GM23248 (cell line): ENCODE data around the gene JRKL. TPM values are rescaled to one million over a fixed set of nuclear protein-coding genes. Genes with fewer than 3 reads are reported as not detected.

Experiments used
- DNase-seq: peaks from one replicate; pipeline ENCODE4 v3.0.0-alpha.2; 2015
- H2AFZ ChIP-seq: fragments of 200-600 bp; sonication (generic); 2 replicates; pipeline ENCODE4 v1.6.1; 2016; ENCODE audit warnings: antibody characterized with exemption
- H3F3A ChIP-seq: fragments of 200-600 bp; sonication (generic); 2 replicates; pipeline ENCODE4 v1.6.1; 2016; ENCODE audit warnings: mild to moderate bottlenecking, antibody characterized with exemption, mixed run types; ENCODE audit not compliant: insufficient read depth
- H3K27ac ChIP-seq: fragments of 200-600 bp; sonication (generic); 2 replicates; pipeline ENCODE4 v1.5.1; 2016; ENCODE audit warnings: mild to moderate bottlenecking
- H3K27me3 ChIP-seq: fragments of 200-600 bp; sonication (generic); replicated peaks from 2 replicates; pipeline ENCODE4 v1.6.1; 2016; ENCODE audit warnings: mild to moderate bottlenecking; ENCODE audit not compliant: insufficient read depth
- H3K36me3 ChIP-seq: fragments of 200-600 bp; sonication (generic); 2 replicates; pipeline ENCODE4 v1.6.1; 2016; ENCODE audit warnings: low read depth, mild to moderate bottlenecking
- H3K4me1 ChIP-seq: fragments of 200-600 bp; sonication (generic); 2 replicates; pipeline ENCODE4 v1.6.1; 2016; ENCODE audit warnings: mild to moderate bottlenecking; ENCODE audit not compliant: insufficient read depth
- H3K4me2 ChIP-seq: fragments of 200-600 bp; sonication (generic); one replicate; pipeline ENCODE4 v1.6.1; 2016; ENCODE audit warnings: mild to moderate bottlenecking; ENCODE audit not compliant: unreplicated experiment
- H3K4me3 ChIP-seq: fragments of 200-600 bp; sonication (generic); 2 replicates; pipeline ENCODE4 v1.5.1; 2016; ENCODE audit warnings: mild to moderate bottlenecking
- H3K79me2 ChIP-seq: fragments of 200-600 bp; sonication (generic); 2 replicates; pipeline ENCODE4 v1.6.1; 2016; ENCODE audit warnings: mild to moderate bottlenecking; ENCODE audit not compliant: insufficient read depth
- H3K9ac ChIP-seq: fragments of 200-600 bp; sonication (generic); 2 replicates; pipeline ENCODE4 v1.6.1; 2016; ENCODE audit warnings: mild to moderate bottlenecking
- H3K9me2 ChIP-seq: fragments of 200-600 bp; sonication (generic); 2 replicates; pipeline ENCODE4 v1.6.1; 2016; ENCODE audit warnings: mixed run types, mild to moderate bottlenecking, moderate library complexity; ENCODE audit not compliant: insufficient read depth
- H3K9me3 ChIP-seq: fragments of 200-600 bp; sonication (generic); one replicate; pipeline ENCODE4 v1.6.1; 2017; ENCODE audit warnings: low read depth
- H4K20me1 ChIP-seq: fragments of 200-600 bp; sonication (generic); 2 replicates; pipeline ENCODE4 v1.6.0; 2016; ENCODE audit not compliant: insufficient read depth
- EZH2 ChIP-seq: fragments of 200-600 bp; sonication (generic); IDR thresholded peaks from 2 replicates; pipeline ENCODE4 v1.6.1; 2018; ENCODE audit warnings: antibody characterized with exemption, mild to moderate bottlenecking; ENCODE audit not compliant: insufficient read depth, poor library complexity, severe bottlenecking
- EZH2phosphoT487 ChIP-seq: fragments of 200-600 bp; sonication (generic); IDR thresholded peaks from 2 replicates; pipeline ENCODE4 v1.6.1; 2018; ENCODE audit warnings: antibody characterized with exemption, moderate library complexity, mild to moderate bottlenecking, low read depth; ENCODE audit not compliant: insufficient read depth
- WGBS, 2 experiments: methylation state at CpG; one replicate each; pipeline ENCODE4 v1.1.6; 2015 to 2017; ENCODE audit warnings: low lambda C conversion rate in 2 of 2, low coverage in 1 of 2; ENCODE audit errors: missing lambda C conversion rate in 2 of 2; 5-methylcytosine and 5-hydroxymethylcytosine counted together
- in situ Hi-C: fragments of 300-500 bp; cut with MboI; formaldehyde crosslinking; loops from 2 replicates; pipeline ENCODE4 v1.15.0; 2020
- polyA plus RNA-seq: library from polyadenylated mRNA; unstranded; fragments of >200 nt; fragmentation: Nextera tagmentation; extraction: Ambion mirVana; gene quantifications from 2 replicates; pipeline ENCODE4 v1.2.1, GENCODE V29; 2016
- total RNA-seq: library from RNA; depleted of rRNA; stranded (reverse); fragments of >200 nt; shearing (Covaris generic); gene quantifications from 2 replicates; pipeline ENCODE4 v1.2.3, GENCODE V29; 2014

JRKL gene
- total and polyA plus RNA-seq, 2 experiments from 2014 or later = 9.4 to 11.2 TPM

DNA sequence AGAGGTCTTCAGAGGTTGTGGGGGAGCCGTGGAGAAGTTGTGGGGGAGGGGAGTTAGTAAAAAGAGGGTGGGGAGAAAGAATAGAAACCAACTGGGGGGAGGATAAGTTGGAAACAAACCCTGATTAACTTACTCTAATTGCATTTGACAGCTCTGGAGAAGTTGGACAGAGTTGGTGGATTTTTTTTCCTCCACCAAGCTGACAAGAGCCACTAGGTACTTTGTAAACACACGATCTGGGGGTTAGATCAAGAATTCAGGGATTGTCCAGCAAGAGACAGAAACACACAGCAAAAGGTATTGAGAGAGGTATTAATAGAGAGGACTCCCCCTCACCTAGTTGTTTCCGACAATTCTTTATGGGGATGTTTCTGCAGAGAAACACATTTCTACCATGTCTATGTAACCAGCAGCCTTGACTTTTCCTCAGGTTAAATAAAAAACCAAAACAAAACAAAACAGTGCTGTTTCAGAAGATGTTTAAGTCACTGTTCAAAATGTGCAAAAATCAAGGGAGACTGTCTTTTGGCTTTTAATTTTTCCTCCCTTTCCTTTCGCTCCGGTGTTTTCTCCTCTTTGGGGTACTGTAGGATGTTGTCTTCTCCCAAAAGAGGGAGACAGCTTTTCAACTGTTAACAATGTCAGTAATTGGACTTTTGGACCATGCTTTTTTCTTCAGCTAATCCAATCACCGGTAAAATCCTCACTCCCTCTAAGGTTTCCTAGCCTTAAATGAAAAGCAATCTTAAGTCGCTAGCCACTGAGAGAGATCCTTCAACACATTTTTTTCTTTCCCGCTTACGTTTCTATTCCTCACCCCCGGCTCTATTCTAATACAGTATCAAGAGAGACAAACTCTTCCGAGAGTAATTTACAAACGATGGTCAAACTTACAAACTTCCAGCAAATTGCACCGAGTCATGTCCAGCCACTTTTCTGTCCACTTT, 47.5 kb upstream of the JRKL start:
- H4K20me1 ChIP-seq = no peaks in the 10 kb centered on the region; the same call in 1 of the 2 replicates
- H3K4me2 ChIP-seq = peak overlapping the region; percentile 97
- in situ Hi-C loops = loop anchor here (10.0 kb wide), 1 partner anchor 287 kb away; no protein-coding TSS in a partner anchor
- WGBS, 2 experiments = 1 to 3% methylated on average over 13 of the region's 13 CpGs
- H3K27me3 ChIP-seq = no peaks in the 10 kb centered on the region
- peaks cover 57% of the 10 kb centered on the region for H3K79me2 ChIP-seq
- peak; percentile 62 for DNase-seq
- H3K9me2 ChIP-seq = no peaks in the 10 kb centered on the region
- no peaks in the 10 kb centered on the region for H3K36me3 ChIP-seq
- no peaks in the 10 kb centered on the region for H3K9me3 ChIP-seq
- peak overlapping the region; percentile 100 for H3K4me3 ChIP-seq
- peaks cover 46% of the 10 kb centered on the region for H3F3A ChIP-seq
- H2AFZ ChIP-seq = peak overlapping the region; percentile 81
- peaks cover 34% of the 10 kb centered on the region for H3K4me1 ChIP-seq
- no peak for TF ChIP-seq EZH2phosphoT487
- TF ChIP-seq EZH2 = no peak
- H3K9ac ChIP-seq = peak overlapping the region; percentile 95
- H3K27ac ChIP-seq = peak overlapping the region; percentile 80

DNA sequence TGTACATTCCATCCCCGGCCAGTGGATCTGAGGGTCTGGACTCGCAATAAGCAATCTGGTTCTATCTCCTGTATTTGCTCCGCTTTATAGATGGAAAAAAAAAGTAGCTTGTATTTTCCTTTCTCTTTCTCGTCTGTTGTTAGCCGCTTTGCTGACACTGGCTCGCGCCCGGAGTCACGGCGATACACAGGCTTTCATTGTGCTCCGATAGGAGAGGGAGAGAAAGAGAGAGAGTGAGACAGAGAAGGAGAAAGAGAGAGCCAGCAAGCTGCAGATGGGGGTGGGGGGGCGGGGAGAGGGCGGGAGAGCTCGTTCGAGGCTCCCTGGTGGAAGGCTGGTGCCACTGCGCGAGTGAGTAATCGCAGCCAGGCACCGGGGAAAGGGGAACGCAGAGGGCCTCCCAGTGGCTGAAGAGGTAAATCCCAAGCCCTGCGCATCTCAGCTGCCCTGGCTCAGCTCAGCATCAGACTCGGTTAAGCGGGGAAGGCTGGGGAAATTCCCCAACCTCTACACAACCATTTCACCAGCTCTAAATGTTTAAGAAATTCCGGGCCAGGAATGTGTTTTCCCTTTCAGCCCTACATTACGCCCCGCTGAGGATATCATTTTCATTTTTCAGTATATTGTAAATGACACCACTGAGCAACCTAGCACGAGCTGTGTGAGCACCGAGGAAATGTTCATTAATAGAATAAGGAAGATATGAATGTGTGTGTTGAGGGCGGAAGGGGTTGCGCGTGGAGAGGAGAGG, 46.7 kb upstream of the JRKL start, which contains the start of gene MAML2:
TSS of gene MAML2 (minus strand) at position 235 of the 751 bp plus-strand sequence. CDS start 1,300 bp downstream, outside the sequence.
- peak; percentile 98 for DNase-seq
- Histone ChIP-seq H3K27ac (peak within 1 kb of the TSS; percentile 80), H4K20me1 (no peaks in the 10 kb centered on the region), H3K79me2 (peaks cover 49% of the 10 kb centered on the region), H3K4me3 (peak within 1 kb of the TSS; percentile 100), H3K9me2 (no peaks in the 10 kb centered on the region), H3K9me3 (no peaks in the 10 kb centered on the region), H3K4me1 (peaks cover 26% of the 10 kb centered on the region), H3K9ac (peak within 1 kb of the TSS; percentile 95), H3F3A (peaks cover 40% of the 10 kb centered on the region), H3K36me3 (no peaks in the 10 kb centered on the region), H3K27me3 (no peaks in the 10 kb centered on the region), H2AFZ (peak within 1 kb of the TSS; percentile 81), H3K4me2 (peak within 1 kb of the TSS; percentile 97)
- TF ChIP-seq EZH2 (no peak), EZH2phosphoT487 (no peak)
- 14 to 20% methylated on average over 22 to 31 of the region's 31 CpGs for WGBS, 2 experiments
- in situ Hi-C loops = loop anchor here (10.0 kb wide), 1 partner anchor 288 kb away; no protein-coding TSS in a partner anchor

DNA sequence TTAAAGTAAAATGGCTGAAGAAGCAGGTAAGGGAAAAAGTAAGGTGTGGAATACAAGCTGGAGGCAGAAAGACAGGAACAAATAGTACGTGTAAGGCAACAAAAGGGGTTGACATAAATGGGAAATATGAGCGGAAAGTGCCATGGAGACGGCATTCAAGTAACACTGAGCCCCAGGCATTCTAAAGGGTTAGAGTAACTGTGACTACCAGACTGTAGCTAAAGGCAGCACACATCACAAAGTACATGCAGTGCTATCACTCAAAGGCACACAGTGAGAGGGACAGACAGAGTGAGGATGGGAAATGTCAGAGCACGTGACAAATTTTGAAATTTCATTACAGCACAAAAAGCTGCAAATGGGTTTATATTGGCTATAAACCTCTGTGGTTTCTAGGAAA, 33.0 kb upstream of the JRKL start:
- H3K79me2 ChIP-seq = no peaks in the 10 kb centered on the region
- in situ Hi-C loops = loop anchor here (10.0 kb wide), 1 partner anchor 512 kb away; no protein-coding TSS in a partner anchor
- H4K20me1 ChIP-seq = no peaks in the 10 kb centered on the region
- no peak overlapping the region for H3K27ac ChIP-seq
- no peak for TF ChIP-seq EZH2
- no peak for TF ChIP-seq EZH2phosphoT487
- no peak overlapping the region for H3K4me2 ChIP-seq
- H3K9me3 ChIP-seq = no peaks in the 10 kb centered on the region
- H3K27me3 ChIP-seq = no peaks in the 10 kb centered on the region
- DNase-seq = no peak
- no peak overlapping the region for H3K9ac ChIP-seq
- H3F3A ChIP-seq = no peaks in the 10 kb centered on the region
- H3K4me3 ChIP-seq = no peak overlapping the region
- H3K4me1 ChIP-seq = peaks cover 4% of the 10 kb centered on the region
- no peaks in the 10 kb centered on the region for H3K9me2 ChIP-seq
- 96 to 99% methylated on average over 4 of the region's 4 CpGs for WGBS, 2 experiments
- H2AFZ ChIP-seq = no peak overlapping the region
- peaks cover 49% of the 10 kb centered on the region for H3K36me3 ChIP-seq

DNA sequence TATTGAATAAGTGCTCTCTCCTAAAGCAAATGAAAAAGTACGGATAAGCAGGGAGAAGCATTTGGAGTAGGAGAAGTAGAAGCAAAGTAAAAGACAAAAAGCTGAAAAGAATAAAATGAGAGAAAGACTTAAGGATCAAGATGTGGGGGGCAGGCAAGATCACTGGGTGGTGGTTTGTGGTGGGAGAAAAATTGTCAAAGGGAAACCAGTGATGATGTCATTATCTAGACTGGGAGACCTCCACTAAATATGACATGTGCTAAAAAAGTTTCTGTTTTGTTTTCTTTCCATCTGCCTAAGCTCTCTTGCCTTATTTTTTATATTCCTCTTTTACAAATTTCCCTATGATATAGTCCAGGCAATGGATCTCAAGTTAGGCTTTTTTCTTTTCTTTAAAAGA, 32.0 kb upstream of the JRKL start:
- no peaks in the 10 kb centered on the region for H3K79me2 ChIP-seq
- no peaks in the 10 kb centered on the region for H3K9me2 ChIP-seq
- WGBS, 2 experiments = 92 to 100% methylated on average over 1 of the region's 1 CpG
- no peak for DNase-seq
- no peak overlapping the region for H2AFZ ChIP-seq
- in situ Hi-C loops = loop anchor here (10.0 kb wide), 1 partner anchor 513 kb away; no protein-coding TSS in a partner anchor
- H3K4me1 ChIP-seq = peaks cover 9% of the 10 kb centered on the region
- no peak overlapping the region for H3K27ac ChIP-seq
- no peak overlapping the region for H3K9ac ChIP-seq
- no peak overlapping the region for H3K4me3 ChIP-seq
- H3K27me3 ChIP-seq = no peaks in the 10 kb centered on the region
- H3F3A ChIP-seq = no peaks in the 10 kb centered on the region
- no peaks in the 10 kb centered on the region for H4K20me1 ChIP-seq
- H3K9me3 ChIP-seq = no peaks in the 10 kb centered on the region
- no peak overlapping the region for H3K4me2 ChIP-seq
- peaks cover 48% of the 10 kb centered on the region for H3K36me3 ChIP-seq
- no peak for TF ChIP-seq EZH2phosphoT487
- no peak for TF ChIP-seq EZH2
